NCI-H460 (cell line): Measurements from ENCODE around the gene SSH2. TPM values are rescaled to one million over a fixed set of nuclear protein-coding genes. Genes with fewer than 3 reads are reported as not detected.

Experiments
- DNase-seq: peaks from one replicate; pipeline ENCODE4 v3.0.0-alpha.2; 2016; ENCODE audit warnings: low read depth; ENCODE audit errors: extremely low read depth
- total RNA-seq: library from RNA; depleted of rRNA; stranded (reverse); fragments of >200 nt; shearing (Covaris generic); gene quantifications from 2 replicates; pipeline ENCODE4 v1.2.3, GENCODE V29; 2014

The SSH2 gene
- total RNA-seq, 1 experiment from 2014 or later, result 7.6 TPM

DNA sequence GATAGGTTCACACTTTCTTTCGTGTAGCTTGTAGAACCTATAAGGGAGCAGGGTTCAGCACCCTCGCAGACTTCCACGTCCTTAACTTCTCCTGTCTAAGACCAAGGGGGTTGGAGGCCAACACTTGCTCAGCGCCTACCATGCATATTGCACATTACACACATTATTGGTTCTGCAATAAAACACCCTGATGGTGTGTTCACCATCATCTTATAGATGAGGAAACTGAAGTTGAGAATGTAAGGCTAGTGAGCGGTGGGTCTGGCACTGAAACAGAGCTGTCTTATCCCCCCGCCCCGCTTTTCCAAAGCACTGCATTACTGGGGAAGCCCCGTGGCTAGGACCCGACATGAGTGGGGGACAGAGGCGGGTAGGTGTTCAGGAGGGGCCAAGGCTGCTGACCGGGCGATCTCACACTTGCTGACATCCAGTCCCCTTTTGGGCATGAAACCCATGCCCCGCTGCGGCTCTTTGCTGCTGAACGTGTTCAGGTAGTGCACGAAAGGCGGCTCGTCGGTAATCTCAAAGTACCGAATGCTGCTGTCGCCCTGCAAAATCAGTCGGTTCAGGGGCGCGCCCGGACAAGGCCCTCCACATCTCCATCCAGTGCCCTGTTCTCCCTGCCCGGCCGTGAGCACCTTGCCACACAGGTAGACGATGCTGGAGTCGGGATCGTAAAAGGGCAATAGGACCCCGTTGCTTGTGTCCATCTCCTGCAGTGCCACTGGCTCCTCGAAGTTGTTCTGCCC, 313.6 kb downstream of the SSH2 start:
- DNase-seq, result no peak

GRCh38 chr17:29615492-29616299, 314.3 kb downstream of the SSH2 start:
- peak; percentile 58 for DNase-seq

- no peak for DNase-seq
Observed at GRCh38 chr17:29615048-29615385, 315.0 kb downstream of the SSH2 start.

DNA sequence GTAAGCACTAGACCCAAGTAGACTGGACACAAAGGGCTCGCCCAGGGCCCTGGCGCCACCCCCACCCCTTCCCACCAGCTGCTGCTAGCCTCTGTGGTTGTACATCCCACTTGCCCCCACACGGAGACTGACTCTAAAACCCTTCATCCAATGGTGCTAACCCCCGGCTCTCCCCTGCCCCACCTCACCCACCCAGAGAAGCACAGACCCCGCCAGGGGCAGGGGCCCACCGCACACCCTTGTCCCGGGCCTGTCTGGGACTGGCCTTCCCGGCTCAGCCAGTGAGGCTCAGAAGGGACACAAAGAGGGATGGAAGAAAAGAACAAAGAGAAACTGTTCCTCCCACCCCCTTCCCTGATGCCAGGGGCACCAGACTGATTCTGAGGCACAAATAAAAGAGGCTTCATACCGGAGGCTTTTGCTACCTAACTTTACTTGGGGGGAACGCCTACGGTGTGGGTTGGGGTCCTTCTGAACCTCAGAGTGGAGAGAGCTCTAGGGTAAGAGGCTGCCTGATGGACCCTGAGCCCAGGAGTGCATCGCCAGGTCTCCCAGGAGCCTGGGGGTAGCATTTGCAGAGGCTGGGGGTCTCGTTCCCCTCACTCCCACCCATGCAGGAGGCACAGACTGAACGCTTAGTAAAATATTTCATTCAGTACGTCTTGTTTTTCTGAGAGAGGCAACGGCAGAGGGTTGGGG, 315.5 kb downstream of the SSH2 start:
- DNase-seq, result no peak

GRCh38 chr17:29613856-29614255, 316.2 kb downstream of the SSH2 start:
- no peak for DNase-seq

DNA sequence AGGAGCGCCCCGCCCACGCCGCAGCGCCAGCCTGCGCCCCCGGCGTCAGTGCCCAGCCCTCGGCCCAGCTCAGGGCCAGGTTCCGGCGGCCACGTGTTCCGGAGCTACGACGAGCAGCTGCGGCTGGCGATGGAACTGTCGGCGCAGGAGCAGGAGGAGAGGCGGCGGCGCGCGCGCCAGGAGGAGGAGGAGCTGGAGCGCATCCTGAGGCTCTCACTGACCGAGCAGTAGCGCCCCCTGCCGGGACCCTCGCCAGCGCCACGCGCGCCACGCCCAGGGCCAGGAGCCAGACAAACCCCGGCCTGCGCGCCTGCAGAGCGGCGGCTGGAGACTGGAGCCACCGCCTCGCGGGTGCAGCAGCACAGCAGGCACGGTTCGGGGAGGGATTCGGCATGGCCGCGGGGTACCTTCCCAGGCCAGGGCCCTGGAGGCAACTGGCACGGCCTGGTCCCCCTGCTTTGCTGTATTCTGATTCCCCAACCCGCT, 316.6 kb downstream of the SSH2 start:
- DNase-seq, result no peak

DNA sequence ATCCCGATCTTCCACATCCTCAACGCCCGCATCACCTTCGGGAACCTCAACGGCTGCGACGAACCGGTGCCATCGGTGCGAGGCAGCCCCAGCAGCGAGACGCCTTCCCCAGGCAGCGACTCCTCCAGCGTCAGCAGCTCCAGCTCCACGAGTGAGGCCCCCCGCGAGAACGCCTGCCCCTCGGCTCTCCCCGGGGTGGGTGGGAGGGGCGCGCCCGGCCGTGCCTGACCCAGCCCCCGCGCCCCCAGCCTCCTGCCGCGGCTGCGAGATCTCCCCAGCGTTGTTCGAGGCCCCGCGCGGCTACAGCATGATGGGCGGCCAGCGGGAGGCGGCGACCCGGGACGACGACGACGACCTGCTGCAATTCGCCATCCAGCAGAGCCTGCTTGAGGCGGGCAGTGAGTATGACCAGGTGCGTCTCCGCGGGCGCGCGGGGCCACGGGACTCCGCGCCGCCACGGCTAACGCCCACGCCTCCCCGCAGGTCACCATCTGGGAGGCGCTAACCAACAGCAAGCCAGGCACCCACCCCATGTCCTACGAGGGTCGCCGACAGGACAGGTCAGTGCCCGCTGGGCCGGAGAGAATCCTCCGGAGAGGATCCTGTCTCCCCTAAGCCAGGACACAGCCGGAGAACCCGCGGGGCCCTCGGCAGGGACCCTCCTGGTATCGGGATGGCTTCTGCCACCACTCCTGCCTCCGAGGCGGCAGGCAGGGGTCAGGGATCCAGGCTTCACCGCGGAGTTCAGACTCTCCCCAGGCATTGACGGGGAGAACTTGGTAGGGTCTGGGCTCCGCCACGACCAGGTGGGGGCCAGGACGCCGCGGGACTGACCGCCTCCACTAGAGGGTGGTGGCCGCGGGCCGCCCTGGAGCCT, 317.4 kb downstream of the SSH2 start:
- DNase-seq, result no peak

DNA sequence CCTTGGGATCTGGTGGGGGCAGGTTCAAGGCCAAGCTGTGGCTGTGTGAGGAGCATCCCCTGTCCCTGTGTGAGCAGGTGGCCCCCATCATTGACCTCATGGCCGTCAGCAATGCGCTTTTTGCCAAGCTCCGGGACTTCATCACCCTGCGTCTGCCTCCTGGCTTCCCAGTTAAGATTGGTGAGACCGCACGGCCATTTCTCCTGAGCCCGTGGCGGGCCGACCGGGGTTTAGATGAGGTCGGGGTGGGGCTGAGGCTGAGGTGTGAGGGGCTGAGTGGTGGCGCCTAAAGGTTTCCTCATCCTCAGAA, 318.0 kb downstream of the SSH2 start:
- DNase-seq, result no peak

GRCh38 chr17:29611351-29612093, 318.5 kb downstream of the SSH2 start:
- DNase-seq, result no peak

DNA sequence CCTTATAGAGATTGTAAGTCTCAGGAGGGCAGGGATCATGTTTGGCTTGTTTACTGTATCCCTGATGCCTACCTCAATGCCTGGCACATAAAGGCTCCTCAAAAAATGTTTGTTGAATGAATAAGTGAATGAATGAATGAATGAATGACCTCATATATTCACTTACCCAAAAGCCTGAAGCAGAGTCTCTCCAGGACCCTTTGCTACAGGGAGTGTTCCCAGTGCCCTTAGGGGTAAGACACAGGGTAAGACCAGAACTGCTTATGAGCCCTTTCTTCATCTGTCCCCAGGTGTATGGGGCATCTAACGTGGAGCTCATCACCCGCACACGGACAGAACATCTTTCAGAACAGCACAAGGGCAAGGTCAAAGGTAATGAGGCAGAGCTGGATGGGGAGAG, 319.6 kb downstream of the SSH2 start:
- no peak for DNase-seq

DNA sequence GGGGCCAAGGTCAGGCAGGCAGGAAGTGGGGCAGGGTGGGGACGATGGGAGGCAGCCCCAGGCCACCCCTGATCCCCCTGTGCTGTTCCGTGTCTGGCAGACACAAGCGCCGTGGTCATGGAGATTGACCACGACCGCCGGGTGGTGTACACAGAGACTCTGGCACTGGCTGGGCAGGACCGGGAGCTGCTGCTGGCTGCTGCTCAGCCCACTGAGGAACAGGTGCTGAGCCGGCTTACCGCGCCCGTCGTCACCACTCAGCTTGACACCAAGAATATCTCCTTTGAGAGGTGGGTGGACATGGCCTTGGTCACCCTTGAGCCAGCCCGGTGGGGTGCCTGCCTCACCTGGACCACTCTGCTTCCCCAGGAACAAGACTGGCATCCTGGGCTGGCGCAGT, 321.0 kb downstream of the SSH2 start:
- no peak for DNase-seq

DNA sequence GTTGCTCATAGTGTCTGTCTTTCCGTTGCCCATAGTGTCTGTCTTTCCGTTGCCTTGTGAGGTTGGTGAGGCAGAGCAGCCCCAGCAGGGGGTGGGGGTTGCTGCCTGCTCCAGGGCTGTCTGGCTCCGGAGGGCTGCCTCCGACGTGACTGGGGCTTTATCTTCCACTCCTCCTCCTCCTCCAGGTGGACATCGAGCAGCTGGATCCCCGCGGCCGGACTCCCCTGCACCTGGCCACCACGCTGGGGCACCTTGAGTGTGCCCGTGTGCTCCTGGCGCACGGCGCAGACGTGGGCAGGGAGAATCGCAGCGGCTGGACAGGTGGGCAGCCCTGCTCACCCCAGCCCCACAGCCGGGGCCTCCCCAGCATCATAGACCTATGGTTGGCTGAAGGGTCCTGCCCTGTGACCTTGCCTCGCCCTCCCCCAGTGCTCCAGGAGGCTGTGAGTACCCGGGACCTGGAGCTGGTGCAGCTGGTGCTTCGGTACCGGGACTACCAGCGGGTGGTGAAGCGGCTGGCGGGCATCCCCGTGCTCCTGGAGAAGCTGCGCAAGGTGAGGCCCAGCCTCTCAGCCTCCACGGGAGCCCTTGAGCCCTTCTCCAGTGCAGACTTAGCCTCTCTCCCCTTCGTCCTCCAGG, 322.4 kb downstream of the SSH2 start:
- DNase-seq, result no peak

- DNase-seq, result no peak
Observed at GRCh38 chr17:29603109-29603674, 326.8 kb downstream of the SSH2 start.

DNA sequence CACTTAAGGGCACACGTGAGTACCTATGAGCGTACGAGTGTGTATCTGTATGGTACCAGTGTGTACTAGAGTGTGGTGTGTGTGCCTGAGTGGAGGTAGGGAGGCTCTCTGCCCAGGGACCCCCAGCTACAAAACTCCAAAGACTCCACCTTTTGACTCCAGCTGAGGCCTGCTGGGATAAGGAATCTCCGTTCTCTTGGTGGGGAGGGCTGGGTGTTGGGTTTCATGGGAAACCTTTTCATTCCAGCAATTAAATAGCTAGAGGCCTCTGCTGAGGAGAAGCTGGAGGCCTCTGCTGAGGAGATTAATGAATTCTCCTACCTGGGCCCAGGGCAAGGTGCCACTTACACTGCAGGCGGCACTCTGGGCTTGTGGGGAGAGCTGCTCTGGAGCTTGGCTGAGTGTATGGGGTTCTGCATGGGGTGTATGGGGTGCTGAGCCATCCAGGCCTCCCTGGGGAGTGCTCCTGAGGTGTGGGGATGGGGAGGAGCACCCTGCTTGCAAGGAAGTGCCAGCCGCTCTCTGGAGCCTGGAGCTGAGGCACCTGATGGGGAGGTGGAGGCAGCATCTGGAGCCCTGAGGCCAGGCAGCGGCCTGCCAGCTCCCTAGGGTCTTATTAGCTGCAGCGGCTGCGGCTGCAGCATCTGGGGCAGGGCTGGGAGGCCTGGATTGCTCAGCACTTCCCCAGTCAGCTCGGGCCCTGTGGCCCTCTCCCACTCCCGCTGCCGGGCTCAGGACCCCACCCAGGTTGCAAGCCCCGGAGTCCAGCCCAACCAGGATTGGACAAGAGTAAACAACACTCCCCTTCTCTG, 332.5 kb downstream of the SSH2 start:
- no peak for DNase-seq

GRCh38 chr17:29596811-29597210, 333.2 kb downstream of the SSH2 start:
- no peak for DNase-seq

GRCh38 chr17:29595943-29596774, 333.9 kb downstream of the SSH2 start:
- no peak for DNase-seq
